MM.1S (cell line): ENCODE data around the gene PPP6R3.
"Not testable (repeated sequence)": the region's sequence is repeated elsewhere in the genome, so short reads cannot be mapped to it uniquely, and the experiment has no call there.

Experiments
- DNase-seq: peaks from one replicate; pipeline ENCODE4 v3.0.0-alpha.2; 2015
- H2AFZ ChIP-seq: fragments of 300-600 bp; sonication (generic); 2 replicates; pipeline ENCODE4 v1.6.0; 2016; ENCODE audit warnings: antibody characterized with exemption, low read length
- H3F3A ChIP-seq: fragments of 300-600 bp; sonication (generic); 2 replicates; pipeline ENCODE4 v1.6.1; 2016; ENCODE audit warnings: mild to moderate bottlenecking, antibody characterized with exemption, low read length, moderate library complexity, mixed read lengths; ENCODE audit not compliant: insufficient read depth
- H3K27ac ChIP-seq: fragments of 300-600 bp; sonication (generic); 2 replicates; pipeline ENCODE4 v1.5.1; 2016; ENCODE audit warnings: mild to moderate bottlenecking, low read length
- H3K27me3 ChIP-seq: fragments of 300-600 bp; sonication (generic); replicated peaks from 2 replicates; pipeline ENCODE4 v1.6.0; 2016; ENCODE audit warnings: low read length; ENCODE audit not compliant: insufficient read depth
- H3K36me3 ChIP-seq: fragments of 300-600 bp; sonication (generic); replicated peaks from 2 replicates; pipeline ENCODE4 v1.6.1; 2016; ENCODE audit warnings: mild to moderate bottlenecking, low read length, mixed read lengths; ENCODE audit not compliant: insufficient read depth
- H3K4me1 ChIP-seq: fragments of 300-600 bp; sonication (generic); 2 replicates; pipeline ENCODE4 v1.6.1; 2016; ENCODE audit warnings: low read length, mixed read lengths
- H3K4me2 ChIP-seq: fragments of 300-600 bp; sonication (generic); 2 replicates; pipeline ENCODE4 v1.6.0; 2016; ENCODE audit warnings: low read depth, low read length
- H3K4me3 ChIP-seq: fragments of 300-600 bp; sonication (generic); 2 replicates; pipeline ENCODE4 v1.5.1; 2016; ENCODE audit warnings: low read length, mixed read lengths
- H3K79me2 ChIP-seq: fragments of 300-600 bp; sonication (generic); 2 replicates; pipeline ENCODE4 v1.6.1; 2016; ENCODE audit warnings: mixed run types, low read length, mixed read lengths
- H3K9ac ChIP-seq: fragments of 300-600 bp; sonication (generic); 2 replicates; pipeline ENCODE4 v1.6.1; 2016; ENCODE audit warnings: low read length, mixed read lengths
- H3K9me2 ChIP-seq: fragments of 300-600 bp; sonication (generic); replicated peaks from 2 replicates; pipeline ENCODE4 v1.6.1; 2016; ENCODE audit warnings: mild to moderate bottlenecking, low read length, mixed read lengths; ENCODE audit not compliant: insufficient read depth
- H3K9me3 ChIP-seq: fragments of 300-600 bp; sonication (generic); replicated peaks from 2 replicates; pipeline ENCODE4 v1.6.1; 2016; ENCODE audit warnings: mild to moderate bottlenecking, low read length, mixed read lengths; ENCODE audit not compliant: insufficient read depth
- H4K20me1 ChIP-seq: fragments of 300-600 bp; sonication (generic); 2 replicates; pipeline ENCODE4 v1.6.1; 2016; ENCODE audit warnings: mild to moderate bottlenecking, low read length, moderate library complexity, mixed read lengths; ENCODE audit not compliant: insufficient read depth
- EZH2 ChIP-seq: fragments of 300-600 bp; sonication (generic); optimal IDR thresholded peaks from 2 replicates; pipeline ENCODE3; 2017; ENCODE audit warnings: low read depth, mild to moderate bottlenecking, antibody characterized with exemption, low read length, mixed read lengths
- EZH2phosphoT487 ChIP-seq: fragments of 300-600 bp; sonication (generic); IDR thresholded peaks from 2 replicates; pipeline ENCODE4 v1.6.1; 2018; ENCODE audit warnings: antibody characterized with exemption, low read length
- TF ChIP-seq, protein P1 (sequence below): fragments of 300-600 bp; sonication (generic); IDR thresholded peaks from 2 replicates; pipeline ENCODE4 v1.5.1; 2016; ENCODE audit warnings: antibody characterized with exemption, low read length, mixed read lengths

The PPP6R3 gene

DNA sequence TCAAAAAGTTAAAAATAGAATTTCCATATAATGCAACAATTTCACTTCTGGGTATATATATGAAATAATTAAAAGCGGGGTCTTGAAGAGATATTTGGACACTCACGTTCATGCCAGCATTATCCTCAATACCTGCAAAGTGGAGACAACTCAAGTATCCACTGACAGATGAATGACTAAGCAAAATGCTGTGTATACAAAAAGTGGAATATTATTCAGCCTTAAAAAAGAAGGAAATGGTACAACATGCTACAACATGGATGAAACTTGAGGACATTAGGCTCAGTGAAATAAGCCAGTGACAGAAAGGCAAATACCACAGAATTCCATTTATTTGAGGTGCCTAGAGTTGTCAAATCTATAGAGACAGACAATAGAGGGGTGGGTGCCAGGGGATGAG, 161.3 kb downstream of the PPP6R3 start:
- H3K9me3 ChIP-seq, result no peaks in the 10 kb centered on the region
- TF ChIP-seq EZH2phosphoT487 (no peak), EZH2 (no peak)
- TF ChIP-seq, protein P1, sequence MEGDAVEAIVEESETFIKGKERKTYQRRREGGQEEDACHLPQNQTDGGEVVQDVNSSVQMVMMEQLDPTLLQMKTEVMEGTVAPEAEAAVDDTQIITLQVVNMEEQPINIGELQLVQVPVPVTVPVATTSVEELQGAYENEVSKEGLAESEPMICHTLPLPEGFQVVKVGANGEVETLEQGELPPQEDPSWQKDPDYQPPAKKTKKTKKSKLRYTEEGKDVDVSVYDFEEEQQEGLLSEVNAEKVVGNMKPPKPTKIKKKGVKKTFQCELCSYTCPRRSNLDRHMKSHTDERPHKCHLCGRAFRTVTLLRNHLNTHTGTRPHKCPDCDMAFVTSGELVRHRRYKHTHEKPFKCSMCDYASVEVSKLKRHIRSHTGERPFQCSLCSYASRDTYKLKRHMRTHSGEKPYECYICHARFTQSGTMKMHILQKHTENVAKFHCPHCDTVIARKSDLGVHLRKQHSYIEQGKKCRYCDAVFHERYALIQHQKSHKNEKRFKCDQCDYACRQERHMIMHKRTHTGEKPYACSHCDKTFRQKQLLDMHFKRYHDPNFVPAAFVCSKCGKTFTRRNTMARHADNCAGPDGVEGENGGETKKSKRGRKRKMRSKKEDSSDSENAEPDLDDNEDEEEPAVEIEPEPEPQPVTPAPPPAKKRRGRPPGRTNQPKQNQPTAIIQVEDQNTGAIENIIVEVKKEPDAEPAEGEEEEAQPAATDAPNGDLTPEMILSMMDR, result no peak

DNA sequence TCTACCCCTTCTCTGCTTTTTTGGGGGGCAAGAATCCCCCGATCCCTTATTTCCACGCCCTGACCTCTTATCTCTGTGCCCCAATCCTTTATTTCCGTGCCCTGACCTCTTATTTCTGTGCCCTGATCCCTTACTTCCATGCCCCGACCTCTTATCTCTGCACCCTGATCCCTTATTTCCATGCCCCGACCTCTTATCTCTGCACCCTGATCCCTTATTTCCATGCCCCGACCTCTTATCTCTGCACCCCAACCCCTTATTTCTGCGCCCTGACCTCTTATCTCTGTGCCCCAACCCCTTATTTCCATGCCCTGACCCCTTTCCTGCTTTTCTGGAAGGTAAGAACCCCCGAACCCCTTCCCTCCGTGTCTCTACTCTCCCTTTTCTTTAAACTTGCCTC, 163.2 kb downstream of the PPP6R3 start:
- H3K27ac ChIP-seq, H3K9ac ChIP-seq, H3F3A ChIP-seq, H3K27me3 ChIP-seq, DNase-seq, H3K4me1 ChIP-seq, H3K4me2 ChIP-seq, H3K4me3 ChIP-seq, H3K36me3 ChIP-seq, H4K20me1 ChIP-seq, H3K79me2 ChIP-seq, H3K9me2 ChIP-seq, H3K9me3 ChIP-seq, H2AFZ ChIP-seq: not testable (repeated sequence)

More for the DNA sequence above, 161.3 kb downstream of the PPP6R3 start:
- Histone ChIP-seq H3K4me3 (no peak overlapping the region), H3K4me1 (no peaks in the 10 kb centered on the region), H3K9ac (no peak overlapping the region), H3K4me2 (no peak overlapping the region), H3K27me3 (no peaks in the 10 kb centered on the region), H3K79me2 (no peaks in the 10 kb centered on the region), H2AFZ (no peak overlapping the region), H3K27ac (no peak overlapping the region), H3K9me2 (no peaks in the 10 kb centered on the region), H4K20me1 (no peaks in the 10 kb centered on the region), H3K36me3 (no peaks in the 10 kb centered on the region), H3F3A (no peaks in the 10 kb centered on the region)
- no peak for DNase-seq

DNA sequence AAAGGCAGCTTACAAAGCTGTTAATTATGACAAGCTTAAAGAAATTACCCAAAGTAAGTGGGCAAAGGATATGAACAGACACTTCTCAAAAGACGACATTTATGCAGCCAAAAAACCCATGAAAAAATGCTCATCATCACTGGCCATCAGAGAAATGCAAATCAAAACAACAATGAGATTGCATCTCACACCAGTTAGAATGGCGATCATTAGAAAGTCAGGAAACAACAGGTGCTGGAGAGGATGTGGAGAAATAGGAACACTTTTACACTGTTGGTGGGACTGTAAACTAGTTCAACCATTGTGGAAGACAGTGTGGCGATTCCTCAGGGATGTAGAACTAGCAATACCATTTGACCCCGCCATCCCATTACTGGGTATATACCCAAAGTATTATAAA, 164.5 kb downstream of the PPP6R3 start:
- not testable (repeated sequence) for H2AFZ ChIP-seq, H3K4me2 ChIP-seq, H3K9me2 ChIP-seq, H3K79me2 ChIP-seq, H3K27me3 ChIP-seq, H3F3A ChIP-seq, H3K4me3 ChIP-seq, H4K20me1 ChIP-seq, DNase-seq, H3K4me1 ChIP-seq, H3K27ac ChIP-seq, H3K36me3 ChIP-seq, H3K9me3 ChIP-seq, H3K9ac ChIP-seq

DNA sequence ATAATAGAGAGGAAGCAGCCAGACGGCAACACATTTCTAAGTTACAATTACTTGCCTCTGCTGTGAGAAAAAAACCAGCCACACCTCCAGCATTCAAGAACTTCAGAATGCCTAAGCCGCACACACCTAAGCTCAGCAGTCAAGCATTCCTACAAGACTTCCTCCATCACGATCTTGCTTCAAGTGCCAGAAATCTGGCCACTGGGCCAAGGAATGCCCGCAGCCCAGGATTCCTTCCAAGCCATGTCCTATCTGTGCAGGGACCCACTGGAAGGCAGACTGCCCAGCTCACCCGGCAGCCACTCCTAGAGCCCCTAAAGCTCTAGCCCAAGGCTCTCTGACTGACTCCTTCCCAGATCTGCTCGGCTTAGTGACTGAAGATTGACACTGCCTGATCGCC, 165.7 kb downstream of the PPP6R3 start:
- not testable (repeated sequence) for H2AFZ ChIP-seq, H3K4me3 ChIP-seq, DNase-seq, H3K36me3 ChIP-seq, H3F3A ChIP-seq, H3K27me3 ChIP-seq, H3K9ac ChIP-seq, H3K4me1 ChIP-seq, H3K4me2 ChIP-seq, H3K9me2 ChIP-seq, H3K27ac ChIP-seq, H4K20me1 ChIP-seq, H3K79me2 ChIP-seq, H3K9me3 ChIP-seq

DNA sequence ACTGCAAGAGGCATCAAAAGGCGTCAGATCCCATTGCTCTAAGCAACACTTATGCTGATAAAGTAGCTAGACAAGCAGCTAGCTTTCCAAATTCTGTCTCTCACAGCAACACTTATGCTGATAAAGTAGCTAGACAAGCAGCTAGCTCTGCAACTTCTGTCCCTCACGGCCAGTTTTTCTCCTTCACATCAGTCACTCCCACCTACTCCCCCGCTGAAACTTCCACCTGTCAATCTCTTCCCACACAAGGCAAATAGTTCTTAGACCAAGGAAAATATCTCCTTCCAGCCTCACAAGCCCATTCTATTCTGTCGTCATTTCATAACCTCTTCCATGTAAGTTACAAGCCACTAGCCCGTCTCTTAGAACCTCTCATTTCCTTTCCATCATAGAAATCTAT, 168.3 kb downstream of the PPP6R3 start:
- H3K4me3 ChIP-seq, H4K20me1 ChIP-seq, H3K79me2 ChIP-seq, H2AFZ ChIP-seq, H3K27me3 ChIP-seq, H3K9me2 ChIP-seq, H3K4me2 ChIP-seq, H3K9me3 ChIP-seq, H3K27ac ChIP-seq, H3F3A ChIP-seq, H3K4me1 ChIP-seq, H3K9ac ChIP-seq, H3K36me3 ChIP-seq, DNase-seq: not testable (repeated sequence)

DNA sequence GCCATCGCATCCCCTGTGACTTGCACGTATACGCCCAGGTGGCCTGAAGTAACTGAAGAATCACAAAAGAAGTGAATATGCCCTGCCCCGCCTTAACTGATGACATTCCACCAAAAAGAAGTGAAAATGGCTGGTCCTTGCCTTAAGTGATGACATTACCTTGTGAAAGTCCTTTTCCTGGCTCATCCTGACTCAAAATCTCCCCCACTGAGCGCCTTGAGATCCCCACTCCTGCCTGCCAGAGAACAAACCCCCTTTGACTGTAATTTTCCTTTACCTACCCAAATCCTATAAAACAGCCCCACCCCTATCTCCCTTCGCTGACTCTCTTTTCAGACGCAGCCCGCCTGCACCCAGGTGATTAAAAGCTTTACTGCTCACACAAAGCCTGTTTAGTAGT, 171.8 kb downstream of the PPP6R3 start:
- H3K4me1 ChIP-seq, H3K9ac ChIP-seq, H3K27ac ChIP-seq, H3K36me3 ChIP-seq, DNase-seq, H2AFZ ChIP-seq, H3K27me3 ChIP-seq, H3K9me2 ChIP-seq, H3K4me3 ChIP-seq, H3K4me2 ChIP-seq, H3K9me3 ChIP-seq, H3F3A ChIP-seq, H3K79me2 ChIP-seq, H4K20me1 ChIP-seq: not testable (repeated sequence)
